GM19193 (cell line): ENCODE data around the gene ADGRF5.

ENCODE experiments used
- POLR2A ChIP-seq: IDR thresholded peaks from 4 replicates; pipeline ENCODE4 v1.6.1; 2011; ENCODE audit not compliant: insufficient read depth, insufficient read length; ENCODE audit errors: extremely low read depth

The ADGRF5 gene

GRCh38 chr6:46915380-46915779, 6.4 kb downstream of the ADGRF5 start:
- no peak for TF ChIP-seq POLR2A

- TF ChIP-seq POLR2A: no peak
These were observed 7.4 kb downstream of the ADGRF5 start for GRCh38 chr6:46914279-46914810.

GRCh38 chr6:46909371-46909770, 12.4 kb downstream of the ADGRF5 start:
- TF ChIP-seq POLR2A: no peak

GRCh38 chr6:46906776-46907175, 15.0 kb downstream of the ADGRF5 start:
- TF ChIP-seq POLR2A: no peak

- TF ChIP-seq POLR2A: no peak
These were observed 17.6 kb downstream of the ADGRF5 start for GRCh38 chr6:46904117-46904516.

DNA sequence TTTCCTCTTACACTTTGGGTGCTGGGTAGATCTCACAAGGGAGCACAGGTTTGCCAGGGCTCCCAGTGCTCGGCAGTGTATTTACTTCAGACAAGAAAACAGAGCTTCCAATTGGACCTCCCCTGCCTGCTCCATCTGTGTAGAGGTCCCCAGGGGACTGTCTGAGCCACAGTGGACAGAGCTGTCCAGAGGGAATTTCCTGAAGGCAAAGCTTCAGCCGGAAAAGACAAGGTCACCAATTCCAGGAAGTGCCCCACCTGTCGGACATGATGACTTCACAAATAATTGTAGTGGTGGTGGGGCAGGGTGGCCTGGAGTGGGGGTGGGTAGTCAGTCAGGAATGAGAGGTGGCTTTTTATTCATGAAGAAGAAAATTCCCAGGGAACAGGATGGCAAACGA, 18.6 kb downstream of the ADGRF5 start:
- TF ChIP-seq POLR2A: no peak

DNA sequence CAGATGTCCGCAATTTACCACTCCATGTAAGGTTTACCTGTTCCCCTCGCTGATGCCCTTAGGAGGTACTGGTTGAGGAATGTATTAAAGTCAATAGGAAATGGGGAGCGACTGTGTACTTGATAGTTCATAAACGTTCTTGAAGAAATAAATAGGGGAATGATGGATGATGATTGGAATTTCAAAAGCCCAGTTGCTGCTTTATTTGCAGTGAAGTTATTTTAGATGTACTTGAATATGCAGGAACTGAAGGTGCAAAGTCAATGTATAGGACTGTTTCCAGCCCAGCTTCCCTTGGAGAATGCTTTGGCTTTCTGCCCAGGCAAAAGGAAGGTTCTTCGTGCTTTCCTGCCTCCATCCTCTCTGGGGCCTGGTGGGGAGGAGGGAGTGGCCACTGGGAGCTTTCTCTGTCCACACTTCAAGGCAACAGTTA, 19.8 kb downstream of the ADGRF5 start:
- TF ChIP-seq POLR2A: no peak

DNA sequence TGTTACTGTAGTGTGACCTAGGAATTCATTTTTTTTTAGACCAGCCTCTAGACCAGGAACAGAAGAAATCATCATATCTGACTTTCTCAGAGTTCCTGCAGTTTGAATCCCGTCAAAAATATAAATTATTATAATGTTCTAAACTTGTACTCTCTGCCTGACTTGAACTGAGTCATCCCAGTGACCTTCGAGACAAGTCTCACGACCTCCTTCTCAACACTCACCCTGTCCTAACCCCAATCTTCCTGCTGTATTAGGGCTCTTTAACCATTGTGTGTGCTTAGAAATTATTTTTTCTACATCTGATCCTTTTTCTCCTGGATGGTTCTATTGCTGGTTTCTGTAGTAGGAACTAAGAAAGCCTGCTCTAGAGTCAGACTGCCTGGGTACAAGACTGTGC, 21.5 kb downstream of the ADGRF5 start:
- no peak for TF ChIP-seq POLR2A

DNA sequence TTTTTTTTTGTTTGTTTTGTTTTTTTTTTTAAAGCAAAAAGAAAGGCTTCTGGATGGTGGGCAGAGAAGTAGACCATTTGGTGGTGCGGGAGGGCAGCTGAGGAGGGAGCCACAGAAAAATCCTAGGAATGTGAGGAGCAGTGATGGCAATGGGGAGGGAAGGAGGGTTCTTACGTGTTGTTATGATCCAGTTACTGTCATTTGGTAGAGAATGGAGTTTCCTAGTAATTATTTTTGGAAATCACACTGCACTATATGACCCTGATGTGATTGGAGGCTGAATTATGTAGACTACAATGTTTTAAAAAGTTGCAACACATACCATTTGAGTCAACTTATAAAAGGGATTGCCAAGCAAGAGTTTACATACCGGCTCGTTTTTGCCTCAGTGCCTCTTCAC, 22.1 kb downstream of the ADGRF5 start:
- no peak for TF ChIP-seq POLR2A

DNA sequence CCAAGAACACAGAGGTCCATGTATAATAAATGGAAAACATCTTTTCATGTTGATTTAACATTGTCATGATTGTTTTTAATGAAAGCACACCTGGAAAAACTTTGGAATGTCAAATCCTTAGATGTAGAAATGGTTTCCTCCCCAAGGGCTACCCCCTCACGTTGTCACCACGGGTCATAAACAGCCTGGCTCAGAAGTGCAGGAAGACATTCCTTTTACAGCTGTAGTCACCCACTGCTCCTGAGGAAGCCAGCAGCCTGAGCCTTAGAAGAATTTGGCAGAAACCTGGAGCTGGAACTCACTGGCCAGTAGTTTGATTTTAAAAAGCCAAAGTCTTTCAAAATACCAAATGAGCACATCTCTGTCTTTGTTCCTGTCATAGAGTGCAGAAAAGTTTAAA, 23.7 kb downstream of the ADGRF5 start:
- TF ChIP-seq POLR2A: no peak

GRCh38 chr6:46896871-46897270, 24.9 kb downstream of the ADGRF5 start:
- TF ChIP-seq POLR2A: no peak

GRCh38 chr6:46895930-46896329, 25.8 kb downstream of the ADGRF5 start:
- no peak for TF ChIP-seq POLR2A

DNA sequence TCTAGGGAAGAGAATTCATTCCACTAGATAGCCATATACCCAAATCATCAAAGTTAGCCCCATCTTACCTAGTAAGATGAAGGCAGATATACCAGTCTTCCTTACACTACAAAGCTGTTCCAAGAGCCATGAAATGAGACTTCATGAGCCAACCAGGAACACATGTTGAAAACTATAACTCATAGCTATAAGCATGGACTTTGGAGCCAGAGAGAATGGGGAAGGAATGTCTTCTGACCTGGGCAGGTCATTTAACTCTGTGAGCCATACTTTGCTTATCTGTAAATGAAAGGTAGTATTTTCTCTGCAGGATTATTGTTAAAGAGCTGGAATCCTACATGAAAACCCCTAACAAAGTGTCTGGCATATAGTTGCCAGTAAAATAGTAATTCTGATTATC, 27.3 kb downstream of the ADGRF5 start:
- TF ChIP-seq POLR2A: no peak

- no peak for TF ChIP-seq POLR2A
These were observed 28.1 kb downstream of the ADGRF5 start for GRCh38 chr6:46893648-46894047.

GRCh38 chr6:46891252-46891795, 30.4 kb downstream of the ADGRF5 start:
- no peak for TF ChIP-seq POLR2A

DNA sequence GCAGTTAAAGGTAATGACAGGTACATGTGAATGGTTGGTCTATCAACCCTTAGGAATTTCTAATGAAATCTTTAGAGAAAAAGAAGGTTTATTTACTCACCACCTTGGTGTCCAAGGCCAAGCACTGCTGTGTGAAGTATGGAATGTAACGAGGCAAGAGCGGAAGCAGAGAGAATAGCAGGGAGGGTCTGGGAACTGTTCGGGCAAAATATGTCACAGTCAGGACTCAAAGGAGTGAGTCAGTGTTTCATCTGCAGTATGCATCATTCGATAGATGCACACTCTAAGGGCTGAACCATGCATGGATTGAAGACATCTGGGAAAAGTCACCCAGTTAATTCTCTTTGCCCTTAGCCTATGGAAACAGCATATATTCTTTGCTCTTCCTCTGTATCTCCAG, 33.2 kb downstream of the ADGRF5 start:
- TF ChIP-seq POLR2A: no peak

GRCh38 chr6:46888031-46888430, 33.7 kb downstream of the ADGRF5 start:
- no peak for TF ChIP-seq POLR2A
